A673 (cell line): ENCODE measurements around the gene RC3H2. TPM values are rescaled to one million over a fixed set of nuclear protein-coding genes. Genes with fewer than 3 reads are reported as not detected.
"Not testable (repeated sequence)": the region's sequence is repeated elsewhere in the genome, so short reads cannot be mapped to it uniquely, and the experiment has no call there.

Experiments
- BruUV-seq: library from RNA; stranded (reverse); fragments of 400-500 nt; replicated peaks from 2 replicates; lab custom pipeline; 2021; lab: Mats Ljungman, UMichigan
- CTCF ChIA-PET: fragments of 300-600 bp; sonication (Branson Sonifier 250); formaldehyde crosslinking; loops from one replicate; lab custom pipeline; 2022; ENCODE audit warnings: antibody characterized with exemption; lab: Charles Lee
- POLR2A ChIA-PET: fragments of 300-600 bp; sonication (Branson Sonifier 250); formaldehyde crosslinking; loops from one replicate; lab custom pipeline; 2022; ENCODE audit warnings: antibody characterized with exemption; ENCODE audit not compliant: low non-redundant PET; lab: Charles Lee
- DNase-seq: peaks from one replicate; pipeline ENCODE4 v3.0.0-alpha.2; 2015; ENCODE audit warnings: low spot score
- H3K27ac ChIP-seq: fragments of 200-600 bp; sonication (generic); 2 replicates; pipeline ENCODE4 v1.5.1; 2016; ENCODE audit warnings: mixed run types, low read depth, mild to moderate bottlenecking, mixed read lengths, antibody characterized with exemption, low read length; ENCODE audit not compliant: poor library complexity, severe bottlenecking
- H3K27me3 ChIP-seq: fragments of 200-600 bp; sonication (generic); replicated peaks from 2 replicates; pipeline ENCODE4 v1.6.1; 2017; ENCODE audit warnings: mixed run types, low read depth, mild to moderate bottlenecking, mixed read lengths, antibody characterized with exemption, low read length; ENCODE audit not compliant: insufficient read depth, poor library complexity
- H3K36me3 ChIP-seq: fragments of 200-600 bp; sonication (generic); 2 replicates; pipeline ENCODE4 v1.6.1; 2016; ENCODE audit warnings: mixed run types, mild to moderate bottlenecking, mixed read lengths, antibody characterized with exemption, low read length; ENCODE audit not compliant: insufficient read depth, poor library complexity, severe bottlenecking
- H3K4me1 ChIP-seq: fragments of 200-600 bp; sonication (generic); 2 replicates; pipeline ENCODE4 v1.6.1; 2017; ENCODE audit warnings: mixed run types, mild to moderate bottlenecking, mixed read lengths, antibody characterized with exemption, low read length; ENCODE audit not compliant: insufficient read depth, poor library complexity, severe bottlenecking
- H3K4me3 ChIP-seq: fragments of 200-600 bp; sonication (generic); 2 replicates; pipeline ENCODE4 v1.5.1; 2016; ENCODE audit warnings: low read depth, mixed run types, mild to moderate bottlenecking, mixed read lengths, low read length; ENCODE audit not compliant: poor library complexity, severe bottlenecking
- H3K9me3 ChIP-seq: fragments of 200-600 bp; sonication (generic); 2 replicates; pipeline ENCODE4 v1.6.1; 2016; ENCODE audit warnings: mixed run types, low read depth, mild to moderate bottlenecking, mixed read lengths, antibody characterized with exemption, low read length; ENCODE audit not compliant: poor library complexity, severe bottlenecking
- EZH2 ChIP-seq: fragments of 200-600 bp; sonication (generic); IDR thresholded peaks from 2 replicates; pipeline ENCODE4 v1.6.1; 2017; ENCODE audit warnings: borderline replicate concordance, low read depth, mild to moderate bottlenecking, mixed read lengths, antibody characterized with exemption, low read length; ENCODE audit not compliant: poor library complexity, severe bottlenecking
- intact Hi-C: fragments of 100-400 bp; cut with micrococcal nuclease; formaldehyde crosslinking; loops from one replicate; pipeline ENCODE4 v1.10.0; 2022; ENCODE audit not compliant: unreplicated experiment
- total RNA-seq: library from RNA; stranded (reverse); gene quantifications from 2 replicates; pipeline ENCODE4 v1.2.3, GENCODE V29; 2021
- TF ChIP-seq, protein P1 (sequence below): fragments of 300-800, 200-600 bp; sonication (generic); conservative IDR thresholded peaks from 2 replicates; pipeline ENCODE4 v1.5.1; 2017; ENCODE audit warnings: low read depth, mild to moderate bottlenecking, antibody characterized with exemption, low read length, moderate library complexity, mixed read lengths

Gene RC3H2
- total RNA-seq, 1 experiment from 2014 or later, result 71.1 TPM

DNA sequence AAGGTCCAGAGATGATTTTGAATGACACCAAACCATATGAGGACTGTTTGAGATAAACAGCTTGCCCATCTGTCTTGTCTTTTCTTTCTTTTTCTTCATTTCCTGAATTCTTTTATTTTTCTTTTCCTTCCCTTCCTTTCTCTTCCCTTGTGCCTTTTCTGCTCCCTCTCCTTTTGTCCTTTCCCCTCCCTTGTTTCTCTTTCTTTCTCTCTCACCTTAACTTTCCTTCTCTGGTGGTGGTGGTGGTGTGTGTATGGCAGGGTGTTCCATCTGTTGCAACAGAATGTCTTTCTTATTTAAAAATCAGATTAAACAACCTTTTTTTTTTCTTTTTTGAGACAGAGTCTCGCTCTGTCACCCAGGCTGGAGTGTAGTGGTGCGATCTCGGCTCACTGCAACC lies 73.0 kb downstream of the RC3H2 start:
- intact Hi-C loops, result no loop called here
- Histone ChIP-seq H3K4me3 (no peak overlapping the region), H3K27me3 (no peaks in the 10 kb centered on the region), H3K27ac (no peak overlapping the region), H3K4me1 (peaks cover 13% of the 10 kb centered on the region), H3K36me3 (no peaks in the 10 kb centered on the region), H3K9me3 (no peaks in the 10 kb centered on the region)
- BruUV-seq, result no TSS peak
- CTCF ChIA-PET, result no interaction called here
- DNase-seq, result no peak
- POLR2A ChIA-PET, result no interaction called here
- no peak for TF ChIP-seq EZH2
- TF ChIP-seq, protein P1, sequence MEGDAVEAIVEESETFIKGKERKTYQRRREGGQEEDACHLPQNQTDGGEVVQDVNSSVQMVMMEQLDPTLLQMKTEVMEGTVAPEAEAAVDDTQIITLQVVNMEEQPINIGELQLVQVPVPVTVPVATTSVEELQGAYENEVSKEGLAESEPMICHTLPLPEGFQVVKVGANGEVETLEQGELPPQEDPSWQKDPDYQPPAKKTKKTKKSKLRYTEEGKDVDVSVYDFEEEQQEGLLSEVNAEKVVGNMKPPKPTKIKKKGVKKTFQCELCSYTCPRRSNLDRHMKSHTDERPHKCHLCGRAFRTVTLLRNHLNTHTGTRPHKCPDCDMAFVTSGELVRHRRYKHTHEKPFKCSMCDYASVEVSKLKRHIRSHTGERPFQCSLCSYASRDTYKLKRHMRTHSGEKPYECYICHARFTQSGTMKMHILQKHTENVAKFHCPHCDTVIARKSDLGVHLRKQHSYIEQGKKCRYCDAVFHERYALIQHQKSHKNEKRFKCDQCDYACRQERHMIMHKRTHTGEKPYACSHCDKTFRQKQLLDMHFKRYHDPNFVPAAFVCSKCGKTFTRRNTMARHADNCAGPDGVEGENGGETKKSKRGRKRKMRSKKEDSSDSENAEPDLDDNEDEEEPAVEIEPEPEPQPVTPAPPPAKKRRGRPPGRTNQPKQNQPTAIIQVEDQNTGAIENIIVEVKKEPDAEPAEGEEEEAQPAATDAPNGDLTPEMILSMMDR, result no peak

DNA sequence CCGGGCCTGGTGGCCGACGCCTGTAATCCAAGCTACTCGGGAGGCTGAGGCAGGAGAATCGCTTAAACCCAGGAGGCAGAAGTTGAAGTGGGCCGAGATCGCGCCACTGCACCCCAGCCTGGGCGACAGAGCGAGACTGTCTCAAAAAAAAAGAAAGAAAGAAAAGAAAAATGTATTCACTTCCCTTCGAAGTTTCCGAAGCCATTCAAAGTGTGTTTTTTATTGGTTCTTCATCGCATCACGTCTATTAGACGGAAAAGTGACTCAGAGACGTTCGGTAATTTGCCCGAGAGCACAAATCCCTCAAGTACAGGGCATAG lies 76.2 kb downstream of the RC3H2 start:
- POLR2A ChIA-PET, result not testable (repeated sequence)

DNA sequence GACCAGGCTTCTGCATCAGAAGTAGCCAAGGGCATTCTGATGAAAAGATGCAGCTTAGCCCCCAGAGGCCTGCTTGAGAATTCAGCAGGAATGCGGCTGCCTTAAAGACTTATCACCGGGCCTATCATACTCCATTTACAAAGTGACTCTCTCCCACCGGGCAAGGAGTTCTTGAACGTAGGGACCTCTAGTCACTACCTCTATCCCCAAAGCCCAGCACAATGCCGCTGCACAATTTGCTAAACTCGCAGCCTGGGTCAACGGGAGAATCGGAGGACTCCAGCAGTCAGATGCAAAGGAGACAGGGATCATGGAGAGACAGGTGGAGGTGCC lies 77.4 kb downstream of the RC3H2 start:
- POLR2A ChIA-PET, result no interaction called here
- Histone ChIP-seq H3K27ac (peak overlapping the region; percentile 97), H3K27me3 (no peaks in the 10 kb centered on the region), H3K4me1 (peaks cover 11% of the 10 kb centered on the region), H3K9me3 (no peaks in the 10 kb centered on the region), H3K4me3 (peak overlapping the region; percentile 95), H3K36me3 (peaks cover 26% of the 10 kb centered on the region)
- DNase-seq, result peak; percentile 47
- no peak for TF ChIP-seq EZH2
- TF ChIP-seq, protein P1, result no peak
- CTCF ChIA-PET, result no interaction called here
- intact Hi-C loops, result loop anchor here (2.0 kb wide), 1 partner anchor 521 kb away; no protein-coding TSS in a partner anchor
- no TSS peak for BruUV-seq

More for the DNA sequence above, 76.2 kb downstream of the RC3H2 start:
- Histone ChIP-seq H3K36me3 (peaks cover 21% of the 10 kb centered on the region), H3K4me3 (peak overlapping the region; percentile 95), H3K4me1 (peaks cover 11% of the 10 kb centered on the region), H3K27ac (peak overlapping the region; percentile 97)
- H3K9me3 ChIP-seq, CTCF ChIA-PET, BruUV-seq, DNase-seq, H3K27me3 ChIP-seq: not testable (repeated sequence)
- intact Hi-C loops, result loop anchor here (2.0 kb wide), 1 partner anchor 520 kb away; no protein-coding TSS in a partner anchor

DNA sequence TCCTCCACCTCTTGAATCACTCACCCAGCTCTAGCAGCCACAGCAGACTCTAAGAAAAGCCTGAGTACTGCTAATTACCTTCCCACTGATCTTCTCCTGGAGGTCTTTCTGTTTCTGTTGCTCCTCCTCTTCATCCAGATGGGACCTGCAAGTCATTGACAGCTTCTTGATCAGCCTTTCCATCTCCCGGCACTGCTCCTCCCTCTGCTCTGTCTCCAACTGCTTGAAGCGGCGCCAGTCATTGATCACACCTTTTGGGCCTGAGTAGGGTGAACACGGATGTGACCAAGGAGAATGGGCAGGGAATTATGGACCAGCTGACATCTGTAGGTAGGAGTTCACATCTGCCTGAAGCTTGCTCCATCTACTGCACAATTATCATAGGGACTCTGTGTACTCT lies 82.2 kb downstream of the RC3H2 start:
- Histone ChIP-seq H3K36me3 (peaks cover 68% of the 10 kb centered on the region), H3K9me3 (no peaks in the 10 kb centered on the region), H3K4me3 (no peak overlapping the region), H3K4me1 (peaks cover 19% of the 10 kb centered on the region), H3K27ac (no peak overlapping the region), H3K27me3 (no peaks in the 10 kb centered on the region)
- no peak for DNase-seq
- TF ChIP-seq, protein P1, result no peak
- TF ChIP-seq EZH2, result no peak
- intact Hi-C loops, result no loop called here
- ChIA-PET POLR2A (no interaction called here), CTCF (no interaction called here)
- BruUV-seq, result no TSS peak
